MV-4-11 (cell line): ENCODE measurements around the gene HMG20B.

Experiments
- DNase-seq: peaks from one replicate; lab custom pipeline; 2025; lab: John Stamatoyannopoulos, UW

The HMG20B gene

GRCh38 chr19:3621689-3622088, 48.9 kb downstream of the HMG20B start:
- no peak for DNase-seq

GRCh38 chr19:3622224-3622623, 49.5 kb downstream of the HMG20B start:
- no peak for DNase-seq

GRCh38 chr19:3623716-3624115, 51.0 kb downstream of the HMG20B start:
- DNase-seq = no peak

DNA sequence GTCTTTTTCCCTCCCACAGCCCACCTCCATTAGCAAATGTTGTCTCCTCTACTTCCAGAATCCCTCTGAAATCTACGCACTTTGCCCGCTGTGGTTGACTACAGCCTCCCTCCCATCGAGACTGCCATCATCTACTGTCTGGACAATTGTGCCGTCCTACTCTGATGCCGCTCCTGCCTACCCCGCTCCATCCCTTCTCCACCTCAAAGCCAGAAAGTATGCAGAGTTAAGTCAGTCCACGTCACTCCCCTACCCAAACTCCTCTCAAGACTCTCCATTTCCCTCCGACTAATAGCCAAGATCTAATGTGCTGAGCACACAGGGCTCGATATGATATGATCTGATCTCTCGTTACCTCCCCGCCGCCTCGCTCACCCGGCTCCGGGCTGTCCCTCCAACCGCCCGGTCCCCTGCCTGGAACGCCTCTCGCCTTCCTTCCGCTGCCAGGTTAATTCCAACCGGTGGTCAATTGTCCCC, 53.3 kb downstream of the HMG20B start:
- no peak for DNase-seq

GRCh38 chr19:3626473-3627350, 54.0 kb downstream of the HMG20B start, which contains the start of gene CACTIN:
Gene CACTIN (minus strand): TSS chr19:3626790. CDS start chr19:3626762, 28 bp downstream.
- DNase-seq = peak; percentile 99

- no peak for DNase-seq
Measured at GRCh38 chr19:3627351-3627723, 54.6 kb downstream of the HMG20B start.
